CD4-positive, alpha-beta T cell treated with Interleukin-1 beta for 1 hour (primary cell): ENCODE results near the gene SSNA1.

Source experiments
- DNase-seq, 2 donors: peaks; one replicate each; pipeline ENCODE4 v3.0.0-alpha.2; 2020 to 2022

The SSNA1 gene, protein sequence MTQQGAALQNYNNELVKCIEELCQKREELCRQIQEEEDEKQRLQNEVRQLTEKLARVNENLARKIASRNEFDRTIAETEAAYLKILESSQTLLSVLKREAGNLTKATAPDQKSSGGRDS

DNA sequence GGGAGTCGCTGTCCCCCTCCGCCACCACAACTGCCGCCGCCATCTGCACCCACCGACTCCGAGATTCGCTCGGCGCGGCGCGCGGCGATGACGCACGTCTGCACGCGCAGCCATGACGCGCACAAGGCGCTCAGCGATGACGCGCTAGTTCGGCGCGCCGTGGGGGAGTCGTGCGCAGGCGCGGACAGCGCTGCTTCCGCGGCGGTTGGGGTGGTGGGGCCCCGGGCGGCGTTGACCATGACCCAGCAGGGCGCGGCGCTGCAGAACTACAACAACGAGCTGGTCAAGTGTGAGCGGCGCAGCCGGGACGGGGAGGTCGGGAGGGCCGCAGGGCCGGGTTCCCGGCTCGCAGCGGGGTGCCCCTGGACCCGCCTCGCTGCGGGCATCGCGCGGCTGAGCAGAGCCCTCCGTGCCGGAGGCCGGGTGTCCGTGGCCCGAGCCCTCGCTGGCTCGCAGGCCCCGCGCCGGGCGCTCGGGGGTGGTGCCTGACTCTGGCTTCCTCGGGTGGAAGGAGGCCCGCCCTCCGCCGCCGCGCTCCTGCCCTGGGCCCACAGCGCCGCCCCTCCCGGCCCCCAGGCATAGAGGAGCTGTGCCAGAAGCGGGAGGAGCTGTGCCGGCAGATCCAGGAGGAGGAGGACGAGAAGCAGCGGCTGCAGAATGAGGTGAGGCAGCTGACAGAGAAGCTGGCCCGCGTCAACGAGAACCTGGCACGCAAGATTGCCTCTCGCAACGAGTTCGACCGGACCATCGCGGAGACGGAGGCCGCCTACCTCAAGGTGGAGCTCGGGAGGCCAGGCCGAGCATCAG lies at the start of gene SSNA1, which contains the start of gene ANAPC2:
SSNA1 (plus strand) TSS at position 187 of the 807 bp plus-strand sequence; CDS start at position 238, 51 bp downstream.
ANAPC2 (minus strand) TSS at position 71 of the 807 bp plus-strand sequence; CDS start at position 43, 28 bp downstream.
- DNase-seq = peak; percentile 93 to 94

DNA sequence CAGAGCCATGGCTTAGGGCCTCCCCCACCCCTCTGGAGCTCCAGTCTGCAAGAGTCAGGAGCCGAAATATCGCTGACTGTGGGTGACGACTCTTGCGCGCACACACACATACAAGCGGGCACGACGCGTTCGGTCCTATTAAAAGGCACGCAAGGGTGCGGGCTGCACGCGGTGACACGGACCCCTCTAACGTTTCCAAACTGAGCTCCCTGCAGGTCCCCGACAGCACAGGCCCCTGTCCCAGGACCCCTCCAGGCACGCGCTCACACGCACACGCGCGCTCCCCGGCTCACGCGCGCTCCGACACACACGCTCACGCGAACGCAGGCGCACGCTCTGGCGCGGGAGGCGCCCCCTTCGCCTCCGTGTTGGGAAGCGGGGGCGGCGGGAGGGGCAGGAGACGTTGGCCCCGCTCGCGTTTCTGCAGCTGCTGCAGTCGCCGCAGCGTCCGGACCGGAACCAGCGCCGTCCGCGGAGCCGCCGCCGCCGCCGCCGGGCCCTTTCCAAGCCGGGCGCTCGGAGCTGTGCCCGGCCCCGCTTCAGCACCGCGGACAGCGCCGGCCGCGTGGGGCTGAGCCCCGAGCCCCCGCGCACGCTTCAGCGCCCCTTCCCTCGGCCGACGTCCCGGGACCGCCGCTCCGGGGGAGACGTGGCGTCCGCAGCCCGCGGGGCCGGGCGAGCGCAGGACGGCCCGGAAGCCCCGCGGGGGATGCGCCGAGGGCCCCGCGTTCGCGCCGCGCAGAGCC lies 49.6 kb upstream of the SSNA1 start, which contains the start of gene GRIN1:
GRIN1 (plus strand) TSS at position 433 of the 746 bp plus-strand sequence. CDS start 333 bp downstream, outside the sequence.
- peak; percentile 6 to 27 for DNase-seq

DNA sequence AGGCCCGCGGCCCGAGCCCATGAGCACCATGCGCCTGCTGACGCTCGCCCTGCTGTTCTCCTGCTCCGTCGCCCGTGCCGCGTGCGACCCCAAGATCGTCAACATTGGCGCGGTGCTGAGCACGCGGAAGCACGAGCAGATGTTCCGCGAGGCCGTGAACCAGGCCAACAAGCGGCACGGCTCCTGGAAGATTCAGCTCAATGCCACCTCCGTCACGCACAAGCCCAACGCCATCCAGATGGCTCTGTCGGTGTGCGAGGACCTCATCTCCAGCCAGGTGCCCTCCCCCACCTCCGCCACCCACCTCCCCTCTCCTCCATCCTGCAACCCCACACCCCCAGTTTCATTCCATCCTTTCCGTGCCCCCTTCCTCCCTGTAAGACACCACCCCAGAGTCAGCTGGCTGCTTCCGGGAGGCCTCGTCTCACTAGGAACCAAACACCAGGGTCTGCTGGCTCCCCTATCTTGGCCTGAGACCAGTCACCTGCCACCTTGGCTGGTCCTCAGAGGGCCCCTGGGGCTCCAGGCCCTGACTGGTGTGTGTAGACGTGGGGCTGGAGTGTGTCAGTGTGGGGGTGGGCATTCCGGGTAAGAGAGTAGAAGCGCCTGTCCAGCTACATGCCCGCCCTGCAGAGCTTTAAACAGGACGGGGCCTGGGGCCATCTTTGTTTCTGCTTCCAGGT lies 48.9 kb upstream of the SSNA1 start:
- no peak for DNase-seq

DNA sequence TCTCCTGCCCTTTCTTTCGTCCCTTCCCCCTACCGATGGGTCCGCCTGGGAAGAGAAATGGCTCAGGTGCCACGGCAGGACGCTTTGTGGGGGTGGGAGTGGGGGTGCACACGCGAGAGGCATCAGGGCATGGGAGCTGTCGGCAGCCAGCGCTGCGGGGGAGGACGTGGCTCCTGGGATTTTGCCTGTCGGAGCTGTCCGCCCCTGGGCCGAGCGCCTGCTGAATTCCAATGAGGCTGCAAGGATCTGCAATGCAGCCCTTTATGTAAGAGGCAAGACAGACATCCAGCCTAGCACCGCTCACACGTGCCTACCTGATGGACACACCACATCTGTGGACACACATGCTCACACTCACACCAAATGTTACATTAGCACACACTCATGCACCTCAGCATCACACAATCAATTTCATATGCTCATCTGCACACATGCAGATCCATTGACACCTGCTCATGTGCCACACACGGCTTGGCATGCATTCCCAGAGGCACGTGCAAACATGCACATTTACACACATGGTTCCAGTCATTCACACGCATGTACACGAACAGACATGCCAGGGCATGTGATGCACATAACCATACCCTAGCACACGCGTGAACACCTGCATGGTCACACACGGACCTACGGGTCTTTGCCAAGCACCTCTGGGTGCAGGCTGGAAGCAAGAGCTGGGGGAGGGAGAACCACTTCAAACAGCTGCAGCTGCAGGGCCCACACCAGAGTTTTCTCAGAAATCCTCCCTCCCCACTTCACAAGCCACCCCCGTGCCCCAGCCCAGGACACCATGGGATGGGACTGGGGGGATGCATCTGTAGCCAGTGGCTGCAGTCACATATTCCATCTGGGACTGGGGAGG lies 48.1 kb upstream of the SSNA1 start:
- DNase-seq = no peak

DNA sequence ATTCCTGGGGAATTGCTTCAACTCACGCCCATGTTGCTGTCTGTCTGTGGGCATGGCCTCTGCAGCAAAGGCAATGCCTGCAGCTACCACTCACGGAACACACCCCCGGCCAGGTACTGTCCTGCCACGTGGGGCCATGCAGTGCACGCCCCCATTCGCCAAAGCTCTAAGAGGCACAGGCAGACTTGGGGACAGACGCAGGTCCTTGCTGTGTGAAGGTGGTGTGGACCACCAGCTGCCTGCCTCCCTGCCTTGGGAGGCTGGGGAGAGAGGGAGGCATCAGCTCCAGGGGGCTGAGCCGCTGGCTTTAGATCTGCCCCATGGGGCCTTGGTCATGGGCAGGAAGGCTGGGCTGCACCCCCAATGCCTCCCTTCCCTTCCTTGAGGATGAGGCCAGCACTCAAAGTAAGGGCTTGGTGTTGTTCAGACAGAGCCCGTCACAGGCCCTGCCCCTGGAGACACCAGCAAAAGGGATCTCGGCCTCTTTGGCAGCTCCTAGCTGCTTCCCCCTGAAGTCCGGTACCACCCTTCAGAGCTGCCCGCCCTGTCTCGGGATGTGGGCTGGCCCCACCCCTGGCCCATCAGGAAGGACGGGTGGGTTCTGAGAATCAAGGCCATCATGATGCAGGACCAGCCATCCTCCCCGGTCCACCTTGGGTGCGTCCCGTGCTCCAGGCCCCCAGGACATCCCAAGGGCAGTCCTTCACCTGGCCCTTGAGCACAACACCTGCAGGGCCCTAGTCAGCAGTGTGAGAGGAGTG lies 47.2 kb upstream of the SSNA1 start:
- no peak for DNase-seq

DNA sequence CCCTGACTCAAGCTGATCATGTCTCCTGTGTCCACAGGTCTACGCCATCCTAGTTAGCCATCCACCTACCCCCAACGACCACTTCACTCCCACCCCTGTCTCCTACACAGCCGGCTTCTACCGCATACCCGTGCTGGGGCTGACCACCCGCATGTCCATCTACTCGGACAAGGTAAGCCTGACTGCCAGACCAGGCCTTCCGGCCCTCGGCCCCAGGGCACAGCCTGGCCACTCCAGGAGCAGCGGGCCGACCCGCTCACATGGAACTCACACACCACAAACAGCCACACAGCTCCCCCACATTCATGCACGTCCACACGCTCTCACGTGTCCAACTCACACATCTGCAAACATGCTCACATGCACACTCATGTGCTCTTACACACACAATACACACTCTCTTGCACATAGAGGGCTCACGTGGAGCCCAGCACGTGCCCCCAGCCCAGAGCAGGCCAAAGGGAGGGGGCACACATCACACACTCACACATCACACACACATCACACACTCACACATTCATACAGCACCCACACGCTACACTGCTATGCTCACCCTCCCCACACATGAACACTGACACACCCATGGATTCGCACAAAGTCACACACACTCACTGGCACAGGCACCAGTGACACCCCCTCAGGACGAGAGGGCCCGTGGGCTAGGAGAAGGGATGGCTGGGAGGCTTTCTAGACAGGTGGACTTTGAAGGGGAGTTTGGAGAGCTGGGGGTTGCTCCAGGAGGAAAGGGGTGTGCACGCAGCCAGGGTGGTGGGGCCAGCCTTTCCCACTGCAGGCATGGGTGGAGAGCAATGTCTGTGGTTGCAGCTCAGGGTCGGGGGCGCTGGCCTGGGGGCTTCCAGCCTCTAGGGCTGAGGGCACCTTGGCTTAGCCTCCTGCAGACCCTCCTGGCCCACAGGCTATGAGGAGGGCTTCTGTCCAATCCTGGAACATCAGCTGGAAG lies 46.2 kb upstream of the SSNA1 start:
- no peak for DNase-seq

DNA sequence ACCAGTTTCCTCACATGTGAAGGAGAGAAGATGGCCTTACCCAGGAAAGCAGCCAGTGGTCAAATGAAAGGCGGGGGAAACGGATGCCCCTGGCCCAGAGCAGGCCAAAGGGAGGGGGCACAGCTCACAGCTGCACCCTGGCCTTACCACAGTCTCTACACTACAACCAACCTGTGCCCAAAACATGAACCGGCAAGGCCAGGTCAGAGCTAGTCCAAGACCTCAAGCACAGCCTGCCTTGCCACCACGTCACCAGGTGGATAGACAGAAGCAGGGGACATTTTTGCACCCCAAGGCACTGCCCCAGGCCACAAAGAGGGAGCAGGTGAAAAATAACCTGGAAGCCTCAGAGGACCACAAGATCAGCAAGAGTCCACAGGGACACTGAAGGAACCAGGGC lies 45.0 kb upstream of the SSNA1 start:
- DNase-seq = no peak

DNA sequence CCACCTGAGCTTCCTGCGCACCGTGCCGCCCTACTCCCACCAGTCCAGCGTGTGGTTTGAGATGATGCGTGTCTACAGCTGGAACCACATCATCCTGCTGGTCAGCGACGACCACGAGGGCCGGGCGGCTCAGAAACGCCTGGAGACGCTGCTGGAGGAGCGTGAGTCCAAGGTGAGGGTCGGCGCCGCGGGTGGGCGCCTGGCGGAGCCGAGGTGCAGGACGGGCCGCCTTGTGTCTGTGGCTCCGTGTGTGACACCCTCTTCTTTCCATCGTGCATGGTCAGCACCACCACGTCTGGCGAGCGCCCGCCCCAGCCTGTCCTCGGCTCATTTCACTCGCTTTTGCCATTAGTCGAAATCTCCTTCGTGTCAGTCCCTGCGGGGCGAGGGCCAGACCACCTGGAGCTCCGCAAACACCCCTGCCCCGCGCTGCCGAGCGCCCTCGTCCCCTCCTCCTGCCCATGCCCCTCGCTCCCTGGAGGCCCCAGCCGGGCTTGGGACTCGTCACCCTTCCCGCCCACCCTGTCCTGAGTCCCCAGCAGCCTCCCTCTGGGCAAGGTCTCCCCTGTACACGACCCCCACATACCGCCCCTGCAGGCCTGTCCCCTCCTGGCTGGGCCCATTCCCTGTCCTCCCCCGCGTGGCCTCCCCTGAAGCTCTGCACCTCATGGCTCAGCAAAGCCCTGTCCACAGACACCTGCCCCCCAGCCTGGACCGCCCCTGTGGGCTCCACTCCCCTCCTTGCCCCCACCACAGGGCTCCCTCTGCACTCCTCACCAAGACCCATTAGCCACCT lies 42.5 kb upstream of the SSNA1 start:
- DNase-seq = no peak

DNA sequence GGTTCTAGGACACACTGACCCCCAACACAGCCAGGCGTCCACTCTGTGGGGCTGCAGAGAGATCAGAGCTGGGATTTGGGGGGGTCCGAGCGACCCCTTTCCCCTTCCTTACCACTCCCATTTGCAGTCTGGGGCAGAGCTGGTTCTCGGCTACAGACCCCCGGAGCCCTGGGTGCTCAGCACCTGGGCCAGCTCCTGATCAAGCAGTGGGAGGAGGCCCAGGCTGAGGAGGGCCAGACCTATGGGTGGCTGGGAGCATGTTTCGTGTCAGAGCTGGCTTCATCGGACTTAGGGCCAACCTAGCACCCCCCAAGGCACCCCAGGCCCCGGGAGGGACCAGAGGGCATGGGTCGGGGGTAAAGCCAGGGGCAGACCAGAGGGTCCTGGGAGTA lies 42.0 kb upstream of the SSNA1 start:
- no peak for DNase-seq

DNA sequence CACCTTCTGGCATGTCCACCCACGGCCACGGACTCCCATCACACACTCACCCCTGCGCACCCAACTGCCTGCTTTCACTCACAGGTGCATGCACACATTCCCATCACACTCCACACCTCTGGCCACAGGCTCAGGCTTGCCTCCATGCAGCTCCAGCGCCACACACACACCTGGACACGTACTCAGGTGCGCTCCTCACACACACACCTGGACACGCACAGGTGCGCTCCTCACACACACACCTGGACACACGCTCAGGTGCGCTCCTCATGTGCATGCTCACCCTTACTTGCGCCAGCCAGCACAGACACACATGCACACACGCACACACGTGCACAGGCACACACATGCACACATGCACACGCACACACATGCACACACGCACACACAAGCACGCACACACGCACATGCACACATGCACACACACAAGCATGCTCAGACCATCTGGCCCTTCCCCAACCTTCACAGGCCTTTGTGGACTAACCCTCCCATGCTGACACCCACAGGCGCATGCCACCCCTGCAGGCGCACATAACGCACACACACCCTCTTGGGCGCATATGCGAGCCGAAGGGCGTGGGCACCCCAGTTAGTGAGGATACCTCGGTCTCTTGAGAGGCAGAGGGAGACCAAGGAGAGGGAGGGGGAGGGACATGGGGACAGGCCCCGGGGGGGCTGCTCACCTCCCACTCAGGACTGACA lies 41.2 kb upstream of the SSNA1 start:
- DNase-seq = no peak

DNA sequence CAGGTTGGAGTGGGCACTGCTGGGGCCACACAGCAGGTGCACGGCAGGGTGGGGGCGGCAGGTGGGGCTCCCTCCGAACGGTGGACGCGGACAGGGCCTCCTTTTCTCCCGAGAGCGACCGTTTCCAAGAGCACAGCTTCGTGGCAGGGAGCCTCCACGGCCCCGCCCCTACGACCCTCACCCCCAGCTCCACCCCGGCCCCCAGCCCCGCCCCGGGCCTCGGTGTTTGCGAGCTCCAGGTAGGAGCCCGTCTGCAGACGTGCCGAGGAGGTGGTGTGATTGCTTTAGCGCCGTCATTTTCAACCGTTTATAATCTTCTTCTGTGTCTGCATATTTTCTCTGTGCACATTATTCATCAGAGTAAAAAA lies 40.7 kb upstream of the SSNA1 start:
- no peak for DNase-seq

DNA sequence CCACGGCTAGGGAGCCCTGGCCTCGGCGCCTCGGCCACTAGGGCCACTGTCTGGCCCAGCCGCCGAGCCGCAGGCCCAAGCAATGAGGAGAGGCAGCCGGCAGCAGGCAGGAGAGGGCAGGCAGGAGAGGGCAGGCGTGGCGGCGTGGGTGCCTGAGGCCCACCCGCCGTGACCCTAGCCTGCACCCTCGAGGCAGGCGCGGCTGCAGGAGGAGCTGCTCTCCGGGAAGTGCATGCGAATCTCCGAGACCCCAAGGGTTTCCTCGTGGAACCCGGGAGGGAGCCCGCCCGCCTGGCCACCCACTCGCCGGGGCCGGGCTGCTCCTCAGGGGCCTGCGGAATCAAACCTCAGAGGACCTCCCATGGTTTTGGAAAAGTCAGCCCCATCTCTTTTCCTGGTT lies 40.2 kb upstream of the SSNA1 start:
- DNase-seq = no peak

DNA sequence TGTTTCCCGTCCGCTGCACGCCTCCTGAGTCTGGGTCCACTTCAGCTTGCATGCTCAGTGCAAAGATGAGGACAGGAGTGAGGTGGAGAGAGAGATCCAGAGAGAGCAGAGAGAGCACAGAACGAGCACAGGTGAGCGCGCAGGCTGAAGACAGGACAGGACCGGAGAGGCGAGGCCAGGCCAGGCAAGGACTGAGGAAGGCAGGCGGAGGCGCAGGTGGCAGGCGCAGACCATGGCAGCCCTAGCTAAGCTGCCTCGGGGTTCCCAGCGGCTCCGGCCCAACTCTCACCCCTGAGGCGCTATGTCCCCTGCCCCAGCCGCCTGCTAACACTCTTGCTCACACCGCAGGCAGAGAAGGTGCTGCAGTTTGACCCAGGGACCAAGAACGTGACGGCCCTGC lies 39.8 kb upstream of the SSNA1 start:
- no peak for DNase-seq

DNA sequence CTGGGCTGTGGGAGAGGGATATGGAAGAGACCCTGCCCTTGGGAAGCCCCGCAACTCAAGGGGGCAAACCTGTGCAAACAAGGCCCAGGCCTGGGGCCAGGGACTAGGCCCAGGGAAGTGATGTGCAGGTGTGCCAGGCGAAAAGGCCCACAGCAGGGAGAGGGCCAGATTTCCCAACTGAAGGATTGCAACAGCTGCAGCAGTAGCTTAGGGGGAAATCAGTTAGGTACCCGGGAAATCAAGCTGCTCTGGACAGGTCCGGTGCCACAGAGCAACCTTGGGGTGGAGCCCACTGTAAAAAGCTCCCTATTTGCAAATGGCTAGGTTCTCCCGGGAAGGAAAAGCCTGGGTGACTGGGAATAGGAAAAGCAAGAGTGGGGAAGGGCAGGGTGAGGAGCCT lies 39.1 kb upstream of the SSNA1 start:
- no peak for DNase-seq

DNA sequence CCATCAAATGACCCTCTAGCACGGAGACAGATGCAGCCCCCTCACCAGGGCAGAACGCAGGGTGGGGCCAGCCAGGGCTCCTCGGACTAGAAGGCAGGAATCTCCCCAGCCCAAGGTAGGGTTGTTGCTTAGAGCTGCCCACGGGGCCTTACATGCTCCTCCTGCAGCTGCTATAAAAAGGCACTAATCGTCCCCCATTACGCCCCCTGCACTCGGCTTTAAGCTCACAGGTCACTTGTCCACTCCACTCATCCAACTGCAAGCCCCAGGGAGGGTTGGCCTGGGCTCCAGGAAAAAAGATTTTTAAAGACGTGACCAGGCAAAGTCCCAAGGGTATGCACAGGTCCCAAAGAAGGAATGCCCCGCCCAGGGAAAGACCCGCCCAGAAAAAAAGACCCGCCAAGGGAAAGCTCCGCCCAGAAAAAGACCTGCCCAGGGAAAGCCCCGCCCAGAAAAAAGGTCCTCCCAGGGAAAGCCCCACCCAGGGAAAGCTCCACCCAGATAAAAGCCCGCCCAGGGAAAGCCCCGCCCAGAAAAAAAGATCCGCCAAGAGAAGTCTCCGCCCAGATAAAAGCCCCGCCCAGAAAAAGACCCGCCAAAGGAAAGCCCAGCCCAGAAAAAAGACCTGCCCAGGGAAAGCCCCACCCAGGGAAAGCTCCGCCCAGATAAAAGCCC lies 38.4 kb upstream of the SSNA1 start:
- no peak for DNase-seq

DNA sequence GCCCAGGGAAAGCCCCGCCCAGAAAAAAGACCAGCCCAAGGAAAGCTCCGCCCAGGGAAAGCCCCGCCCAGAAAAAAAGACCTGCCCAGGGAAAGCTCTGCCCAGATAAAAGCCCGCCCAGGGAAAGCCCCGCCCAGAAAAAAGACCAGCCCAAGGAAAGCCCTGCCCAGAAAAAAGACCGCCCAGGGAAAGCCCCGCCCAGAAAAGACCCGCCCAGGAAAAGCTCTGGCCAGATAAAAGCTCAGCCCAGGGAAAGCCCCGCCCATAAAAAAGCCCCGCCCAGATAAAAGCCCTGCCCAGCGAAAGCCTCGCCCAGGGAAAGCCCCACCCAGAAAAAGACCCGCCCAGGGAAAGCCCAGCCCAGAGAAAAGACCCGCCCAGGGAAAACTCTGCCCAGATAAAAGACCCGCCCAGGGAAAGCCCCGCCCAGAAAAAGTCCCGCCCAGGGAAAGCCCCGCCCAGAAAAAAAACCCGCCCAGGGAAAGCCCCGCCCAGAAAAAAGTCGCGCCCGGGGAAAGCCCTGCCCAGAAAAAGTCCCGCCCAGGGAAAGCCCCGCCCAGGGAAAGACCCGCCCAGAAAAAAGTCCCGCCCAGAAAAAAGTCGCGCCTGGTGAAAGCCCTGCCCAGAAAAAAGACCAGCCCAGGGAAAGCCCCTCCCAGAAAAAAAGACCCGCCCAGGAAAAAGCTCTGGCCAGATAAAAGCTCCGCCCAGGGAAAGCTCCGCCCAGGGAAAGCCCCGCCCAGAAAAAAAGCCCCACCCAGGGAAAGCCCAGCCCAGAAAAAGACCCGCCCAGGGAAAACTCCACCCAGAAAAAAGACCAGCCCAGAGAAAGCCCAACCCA lies 37.6 kb upstream of the SSNA1 start:
- DNase-seq = peak; percentile 50 to 55

DNA sequence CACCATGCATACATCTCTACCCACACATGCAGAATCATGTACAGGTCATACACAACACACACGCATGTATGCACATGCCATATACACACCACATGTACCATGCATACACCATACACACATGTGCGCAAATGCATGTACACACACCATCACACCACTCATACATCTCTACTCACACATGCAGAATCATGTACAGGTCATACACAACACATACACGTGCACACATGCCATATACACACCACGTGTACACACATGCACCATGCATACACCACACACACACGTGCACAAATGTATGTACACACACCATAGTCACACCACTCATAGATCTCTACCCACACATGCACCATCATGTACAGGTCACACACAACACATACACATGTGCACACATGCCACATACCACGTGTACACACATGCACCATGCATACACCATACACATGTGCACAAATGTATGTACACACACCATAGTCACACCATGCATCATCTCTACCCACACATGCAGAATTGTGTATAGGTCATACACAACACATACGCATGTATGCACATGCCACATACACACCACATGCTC lies 35.6 kb upstream of the SSNA1 start:
- no peak for DNase-seq
